GM18951 (cell line): ENCODE measurements around the gene AKAP12.

ENCODE experiments used
- POLR2A ChIP-seq: IDR thresholded peaks from 4 replicates; pipeline ENCODE4 v1.6.1; 2011; ENCODE audit warnings: mild to moderate bottlenecking; ENCODE audit not compliant: insufficient read length, insufficient read depth; ENCODE audit errors: extremely low read depth
- in situ Hi-C: fragments of 300-500 bp; cut with MboI; formaldehyde crosslinking; loops from one replicate; pipeline ENCODE4 v1.12.0; 2022; ENCODE audit warnings: low sequenced_read_pairs, mixed read lengths, inconsistent platforms; ENCODE audit not compliant: unreplicated experiment

The AKAP12 gene

GRCh38 chr6:151317103-151317994 lies 77.6 kb downstream of the AKAP12 start:
- in situ Hi-C loops, result no loop called here
- no peak for TF ChIP-seq POLR2A

GRCh38 chr6:151317995-151318365 lies 78.2 kb downstream of the AKAP12 start:
- in situ Hi-C loops, result no loop called here
- TF ChIP-seq POLR2A, result no peak

DNA sequence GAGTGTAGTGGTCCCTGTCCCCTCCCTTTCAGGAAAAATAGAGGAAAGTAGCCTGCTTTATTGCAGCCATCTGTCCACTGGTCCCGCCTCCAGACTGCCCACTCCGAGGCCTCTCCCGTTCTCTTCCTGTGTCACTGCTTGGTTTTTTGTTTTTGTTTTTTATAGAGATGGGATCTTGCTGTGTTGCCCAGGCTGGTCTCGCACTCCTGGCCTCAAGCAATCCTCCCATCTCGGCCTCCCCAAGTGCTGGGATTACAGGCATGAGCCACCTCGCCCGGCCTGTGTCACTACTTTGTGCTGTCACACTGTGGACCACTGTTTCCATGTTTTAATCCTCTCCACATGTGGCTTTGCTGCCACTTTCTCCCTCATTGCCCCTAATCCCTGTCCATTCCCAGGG lies 80.4 kb downstream of the AKAP12 start:
- TF ChIP-seq POLR2A, result no peak
- in situ Hi-C loops, result loop anchor here (10.0 kb wide), 1 partner anchor 425 kb away; no protein-coding TSS in a partner anchor

- TF ChIP-seq POLR2A, result no peak
- in situ Hi-C loops, result loop anchor here (10.0 kb wide), 1 partner anchor 427 kb away; no protein-coding TSS in a partner anchor
These were observed 81.7 kb downstream of the AKAP12 start for GRCh38 chr6:151321438-151321837.

DNA sequence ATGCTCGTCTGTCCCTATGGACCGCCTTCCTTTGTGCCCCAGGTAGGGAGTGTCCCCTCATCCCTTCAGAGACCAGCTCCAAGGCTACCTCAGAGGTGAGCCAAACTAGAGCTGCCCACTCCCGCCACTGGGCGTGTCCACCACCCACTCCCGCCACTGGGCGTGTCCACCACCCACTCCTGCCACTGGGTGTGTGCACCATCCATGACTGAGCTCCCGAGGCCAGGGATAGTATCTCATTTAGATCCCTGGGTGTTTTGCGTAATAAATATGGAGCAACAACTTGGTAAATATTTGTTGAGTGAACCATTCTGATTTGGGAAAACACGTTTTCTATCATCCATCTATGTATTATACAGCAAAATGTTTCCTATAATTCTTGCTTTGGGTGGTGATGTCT lies 82.8 kb downstream of the AKAP12 start:
- in situ Hi-C loops, result loop anchor here (10.0 kb wide), 1 partner anchor 428 kb away; no protein-coding TSS in a partner anchor
- TF ChIP-seq POLR2A, result no peak

GRCh38 chr6:151323791-151324487 lies 84.2 kb downstream of the AKAP12 start:
- in situ Hi-C loops, result loop anchor here (10.0 kb wide), 1 partner anchor 429 kb away; no protein-coding TSS in a partner anchor
- TF ChIP-seq POLR2A, result no peak

DNA sequence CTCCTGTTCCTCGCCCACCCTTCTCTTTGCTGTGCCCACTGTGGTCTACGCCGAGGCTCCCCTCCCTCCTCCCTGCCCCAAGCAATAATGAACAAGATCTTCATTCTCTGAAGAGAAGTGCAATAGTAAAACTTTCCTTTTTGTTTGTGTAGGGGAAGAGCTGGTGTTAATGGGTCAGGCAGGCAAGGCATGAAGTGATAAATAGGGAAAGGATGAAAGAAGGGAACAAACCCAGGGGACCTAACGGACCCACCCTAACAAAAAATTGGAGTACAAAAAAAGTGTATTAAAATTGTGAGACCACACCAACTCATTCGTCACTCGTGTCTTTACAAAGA lies 84.7 kb downstream of the AKAP12 start:
- in situ Hi-C loops, result loop anchor here (10.0 kb wide), 1 partner anchor 430 kb away; no protein-coding TSS in a partner anchor
- TF ChIP-seq POLR2A, result no peak

DNA sequence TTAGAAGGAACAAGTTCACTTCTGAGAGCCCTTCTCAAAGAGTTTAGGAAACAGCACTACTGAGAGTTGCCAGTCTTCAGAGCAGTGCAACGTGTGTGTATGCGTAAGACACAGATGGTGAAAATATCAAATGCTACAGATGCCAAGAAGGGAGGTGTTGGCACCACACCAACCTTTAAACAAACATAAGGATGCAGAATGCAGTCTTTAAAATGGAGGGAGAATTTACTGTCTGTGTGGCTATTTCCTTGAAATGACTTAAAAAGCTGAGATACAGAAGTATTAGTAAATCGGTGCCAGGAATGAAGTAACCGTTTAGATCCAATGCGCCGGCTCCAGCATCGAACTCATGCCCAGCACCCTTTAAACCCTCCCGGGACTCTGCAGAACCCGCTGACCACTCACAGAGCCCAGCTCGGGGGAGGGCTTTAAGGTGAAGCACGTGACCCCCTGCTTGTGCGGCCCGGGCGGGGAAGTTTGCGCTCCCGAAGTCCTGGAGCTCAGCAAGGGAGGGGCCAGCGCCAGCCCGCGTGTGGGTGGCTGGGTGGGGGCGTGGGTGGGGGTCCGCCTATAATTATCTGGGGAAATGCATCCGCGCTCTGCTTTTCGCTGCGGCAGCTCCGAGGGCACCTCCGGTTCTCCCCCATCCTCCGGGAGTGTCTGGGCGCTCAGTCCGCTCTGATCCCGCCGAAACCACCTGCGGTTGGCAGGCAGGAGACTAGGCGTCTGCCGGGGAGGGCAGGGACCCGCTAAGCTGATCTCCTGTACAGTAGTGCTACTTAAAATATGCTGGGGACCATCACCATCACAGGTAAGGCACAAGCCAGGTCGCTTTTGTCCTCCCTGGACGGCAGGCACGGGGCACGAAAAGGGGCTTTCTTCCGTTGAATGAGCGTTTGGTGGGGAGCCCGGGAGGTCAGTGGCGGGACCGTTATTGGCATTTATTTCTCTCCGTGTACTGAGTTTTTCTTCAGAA lies 85.6 kb downstream of the AKAP12 start:
- in situ Hi-C loops, result loop anchor here (10.0 to 25.0 kb wide), 2 partner anchors 313 to 431 kb away; no protein-coding TSS in a partner anchor
- no peak for TF ChIP-seq POLR2A

DNA sequence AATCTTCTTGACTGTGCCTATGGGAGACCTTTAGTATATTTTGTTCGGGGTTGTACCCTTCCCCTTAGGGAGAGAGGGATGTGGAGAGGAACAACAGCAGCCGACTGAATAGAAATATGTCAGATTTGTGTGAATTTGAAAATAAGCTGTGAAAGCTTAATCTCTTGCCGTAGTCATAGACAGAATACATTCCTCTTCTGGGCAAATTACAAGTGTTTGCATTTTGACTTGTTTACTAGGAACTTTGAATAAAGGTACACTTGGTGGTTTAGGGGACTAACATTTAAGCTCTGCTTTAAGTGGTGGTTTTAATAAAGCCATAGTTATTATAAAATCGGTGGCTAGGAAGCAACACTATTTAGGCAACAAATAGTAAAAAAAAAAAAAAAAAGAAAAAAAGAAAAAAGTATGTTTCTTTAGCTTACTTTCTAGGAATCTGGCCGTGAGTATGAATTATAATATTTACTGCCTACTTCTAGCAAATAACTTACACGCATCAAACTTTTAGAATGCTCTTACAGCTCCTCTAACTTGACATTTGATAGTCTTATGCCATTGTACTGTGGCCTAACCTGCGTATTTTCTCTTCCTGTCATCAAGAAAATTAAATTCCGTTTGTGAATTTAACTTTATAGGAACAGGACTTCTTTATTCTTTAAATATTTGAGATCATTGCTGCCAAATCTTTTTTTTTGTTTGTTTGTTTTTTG lies 86.5 kb downstream of the AKAP12 start:
- TF ChIP-seq POLR2A, result no peak
- in situ Hi-C loops, result loop anchor here (10.0 to 25.0 kb wide), 2 partner anchors 314 to 431 kb away; no protein-coding TSS in a partner anchor

- no peak for TF ChIP-seq POLR2A
- in situ Hi-C loops, result loop anchor here (10.0 to 25.0 kb wide), 2 partner anchors 315 to 432 kb away; no protein-coding TSS in a partner anchor
These were observed 87.3 kb downstream of the AKAP12 start for GRCh38 chr6:151327101-151327500.

DNA sequence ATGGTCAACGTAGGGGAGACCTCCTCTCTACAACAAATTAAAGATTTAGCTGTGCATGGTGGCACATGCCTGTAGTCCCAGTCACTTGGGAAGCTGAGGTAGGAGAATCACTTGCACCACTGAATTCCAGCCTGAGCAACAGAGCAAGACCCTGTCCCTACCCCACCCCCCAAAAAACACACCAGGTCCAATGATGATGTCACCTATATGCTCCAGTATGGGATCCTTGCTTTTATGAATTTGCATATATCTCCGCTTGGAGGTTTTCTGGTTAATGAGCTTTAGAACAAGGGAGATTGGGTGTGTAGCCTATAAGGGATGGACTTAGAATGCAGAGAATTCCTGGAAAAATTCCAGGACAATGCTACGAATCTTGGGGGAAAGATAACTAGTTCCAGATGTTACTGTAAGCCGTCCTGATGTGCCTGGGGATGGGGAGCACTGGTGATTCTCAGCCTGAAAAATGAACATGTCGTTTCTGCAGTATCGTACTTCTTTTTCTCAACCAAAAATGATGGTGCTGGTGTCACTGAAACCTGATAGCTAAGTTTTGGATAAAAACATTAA lies 90.4 kb downstream of the AKAP12 start:
- no peak for TF ChIP-seq POLR2A
- in situ Hi-C loops, result loop anchor here (25.0 kb wide), 1 partner anchor 318 kb away; no protein-coding TSS in a partner anchor
